Ovary (tissue), 9 donors: ENCODE results near the gene SRCIN1. TPM values are rescaled to one million over a fixed set of nuclear protein-coding genes. Genes with fewer than 3 reads are reported as not detected.
"Not testable (repeated sequence)": the region's sequence is repeated elsewhere in the genome, so short reads cannot be mapped to it uniquely, and the experiment has no call there.

Experiments
- DNase-seq, 5 donors: peaks; one replicate each; pipeline ENCODE4 v3.0.0-alpha.2; 2019 to 2020
- H3K27ac ChIP-seq, 2 donors: fragments of 200-600 bp; one replicate each; pipeline versions ENCODE4 v1.5.1 to v1.8.0; 2019 to 2022
- H3K27me3 ChIP-seq: fragments of 200-600 bp; one replicate; pipeline ENCODE4 v1.8.0; 2022
- H3K36me3 ChIP-seq: fragments of 200-600 bp; sonication (generic); one replicate; pipeline ENCODE4 v1.5.1; 2019
- H3K4me1 ChIP-seq: one replicate; pipeline ENCODE4 v1.8.1; 2013; ENCODE audit warnings: mild to moderate bottlenecking, moderate library complexity; ENCODE audit not compliant: insufficient read depth
- H3K4me3 ChIP-seq: fragments of 200-600 bp; sonication (generic); one replicate; pipeline ENCODE4 v1.5.1; 2017
- H3K9me3 ChIP-seq, 2 donors: fragments of 200-600 bp in 1 of 2; sonication (generic) in 1 of 2; one replicate each; pipeline versions ENCODE4 v1.5.1 to v1.8.1; 2013 to 2019; ENCODE audit warnings: mild to moderate bottlenecking in 1 of 2, moderate library complexity in 1 of 2
- CTCF ChIP-seq, 3 donors: fragments of 450-650 bp in 2 of 3; fragments of 200-600 bp in 1 of 3; IDR thresholded peaks; one replicate each; pipeline versions ENCODE4 v1.5.1 to v1.8.0; 2016 to 2022; ENCODE audit warnings: antibody characterized with exemption in 3 of 3, mild to moderate bottlenecking in 1 of 3
- EP300 ChIP-seq: sonication (generic); formaldehyde crosslinking; IDR thresholded peaks from one replicate; pipeline ENCODE4 v1.6.1; 2017; ENCODE audit warnings: antibody characterized with exemption
- POLR2A ChIP-seq: fragments of 450-650 bp; IDR thresholded peaks from one replicate; pipeline ENCODE4 v1.6.1; 2017; ENCODE audit warnings: antibody characterized with exemption, mild to moderate bottlenecking, moderate library complexity
- WGBS, 3 donors: extraction: QIAGEN DNeasy Blood & Tissue Kit in 1 of 3; methylation state at CpG; one replicate each; pipeline versions ENCODE4 v1.1.5 to v1.1.7; 2013 to 2017; 5-methylcytosine and 5-hydroxymethylcytosine counted together
- intact Hi-C, 4 donors: fragments of 100-400 bp; cut with DNase I; formaldehyde crosslinking; loops; one replicate each; pipeline versions ENCODE4 v1.11.0 to v1.15.1; 2022 to 2023
- polyA plus RNA-seq, 2 donors: library from polyadenylated mRNA; stranded (reverse); fragments of 200-250 nt in 1 of 2; fragments of 350-450 nt in 1 of 2; fragmentation: Illumina TruSeq in 1 of 2; extraction: RNeasy Lipid Tissue Mini Kit (QIAGEN cat#74804) in 1 of 2; gene quantifications; one replicate each; pipeline ENCODE4 v1.2.3, GENCODE V29; 2013 to 2014
- total RNA-seq, 7 donors: library from RNA; depleted of rRNA in 2 of 7; stranded (reverse); fragments of >200 nt in 2 of 7; fragmentation: NEBNext Ultra II Directional in 3 of 7; extraction: Animal tissue kit (Norgen Biotek cat#: 25700) in 3 of 7; gene quantifications; one replicate each; pipeline versions ENCODE4 v1.1.0 to v1.2.4, GENCODE V29; 2016 to 2023
- donor health status: DM: no; HTN: no; CAD: no; lungs with moderate emphysema.
- donor health status: DM: no; HTN: no; CAD: no.
- donor health status: Bipolar disorder and iron deficiency.
- donor health status: DM: yes; HTN: yes; CAD: no.
- donor health status: DM: no; HTN: no; CAD: no.
- donor health status: DM: yes; HTN: yes; CAD: no.

The SRCIN1 gene
- total and polyA plus RNA-seq, 9 donors, result 0.18 to 3.0 (median 1.0) TPM

- Histone ChIP-seq H3K9me3 (no peaks in the 10 kb centered on the region), H3K27ac (no peak overlapping the region), H3K36me3 (no peaks in the 10 kb centered on the region), H3K4me1 (peaks cover 7% of the 10 kb centered on the region), H3K27me3 (no peaks in the 10 kb centered on the region), H3K4me3 (no peak overlapping the region)
- no peak for TF ChIP-seq EP300
- no peak for TF ChIP-seq POLR2A
- TF ChIP-seq CTCF (IDR thresholded peaks at IDR 0.05), result no peak
- 67 to 72% (median 68%) methylated on average over 3 of the region's 3 CpGs for WGBS, 3 donors
- intact Hi-C loops, result no loop called here
- no peak for DNase-seq
These were observed 98.3 kb downstream of the SRCIN1 start for GRCh38 chr17:38507436-38507835.

- no peak overlapping the region for H3K4me3 ChIP-seq
- intact Hi-C loops, result no loop called here
- H3K27ac ChIP-seq, result no peak overlapping the region
- H3K4me1 ChIP-seq, result no peaks in the 10 kb centered on the region
- no peaks in the 10 kb centered on the region for H3K9me3 ChIP-seq
- WGBS, 3 donors, result 91 to 93% (median 91%) methylated on average over 14 of the region's 14 CpGs
- TF ChIP-seq POLR2A (no peak), CTCF (IDR thresholded peaks at IDR 0.05) (no peak)
- DNase-seq, result no peak
- H3K27me3 ChIP-seq, result no peaks in the 10 kb centered on the region
- H3K36me3 ChIP-seq, result no peaks in the 10 kb centered on the region
These were observed 101.5 kb downstream of the SRCIN1 start for GRCh38 chr17:38504216-38504615.

- WGBS, 3 donors, result 86 to 88% (median 87%) methylated on average over 15 of the region's 15 CpGs
- H3K27me3 ChIP-seq, H3K4me1 ChIP-seq, H3K36me3 ChIP-seq, DNase-seq, H3K4me3 ChIP-seq, intact Hi-C loops, H3K9me3 ChIP-seq, H3K27ac ChIP-seq: not testable (repeated sequence)
These were observed 102.4 kb downstream of the SRCIN1 start for GRCh38 chr17:38503286-38503913.

GRCh38 chr17:38501718-38502117 is 104.0 kb downstream of the SRCIN1 start:
- H3K4me1 ChIP-seq, H3K36me3 ChIP-seq, DNase-seq, intact Hi-C loops, H3K4me3 ChIP-seq, H3K27me3 ChIP-seq, H3K9me3 ChIP-seq, H3K27ac ChIP-seq: not testable (repeated sequence)
- WGBS, 3 donors, result 94 to 98% (median 98%) methylated on average over 2 of the region's 2 CpGs

- intact Hi-C loops, result loop anchor here in 3 of 4 donors (10.0 kb wide), 1 partner anchor 166 kb away; no protein-coding TSS in a partner anchor
- not testable (repeated sequence) for H3K4me1 ChIP-seq, H3K4me3 ChIP-seq, H3K9me3 ChIP-seq, H3K27ac ChIP-seq, H3K36me3 ChIP-seq, H3K27me3 ChIP-seq, DNase-seq
- WGBS, 3 donors, result 86 to 89% (median 87%) methylated on average over 10 of the region's 10 CpGs
These were observed 106.5 kb downstream of the SRCIN1 start for GRCh38 chr17:38499230-38499629.

- H3K4me1 ChIP-seq, result no peaks in the 10 kb centered on the region
- no peaks in the 10 kb centered on the region for H3K9me3 ChIP-seq
- TF ChIP-seq POLR2A (no peak), EP300 (no peak), CTCF (IDR thresholded peaks at IDR 0.05) (no peak)
- no peaks in the 10 kb centered on the region for H3K36me3 ChIP-seq
- WGBS, 3 donors, result 87 to 90% (median 88%) methylated on average over 13 to 14 of the region's 14 CpGs
- no peak overlapping the region for H3K4me3 ChIP-seq
- no peak overlapping the region for H3K27ac ChIP-seq
- DNase-seq, result peak in 1 of 5 donors; percentile 34
- no peaks in the 10 kb centered on the region for H3K27me3 ChIP-seq
- intact Hi-C loops, result loop anchor here in 3 of 4 donors (10.0 kb wide), 1 partner anchor 166 kb away; no protein-coding TSS in a partner anchor
These were observed 107.4 kb downstream of the SRCIN1 start for GRCh38 chr17:38498353-38498752.

- WGBS, 3 donors, result 87 to 96% (median 94%) methylated on average over 10 of the region's 10 CpGs
- H3K27ac ChIP-seq, H3K27me3 ChIP-seq, H3K4me1 ChIP-seq, H3K9me3 ChIP-seq, H3K4me3 ChIP-seq, DNase-seq, H3K36me3 ChIP-seq: not testable (repeated sequence)
- intact Hi-C loops, result loop anchor here in 3 of 4 donors (10.0 kb wide), 1 partner anchor 167 kb away; no protein-coding TSS in a partner anchor
These were observed 108.1 kb downstream of the SRCIN1 start for GRCh38 chr17:38497656-38498055.

- H3K4me3 ChIP-seq, H3K4me1 ChIP-seq, H3K27me3 ChIP-seq, H3K9me3 ChIP-seq, H3K27ac ChIP-seq, H3K36me3 ChIP-seq, DNase-seq: not testable (repeated sequence)
- 87 to 93% (median 91%) methylated on average over 16 of the region's 16 CpGs for WGBS, 3 donors
- intact Hi-C loops, result loop anchor here in 3 of 4 donors (10.0 kb wide), 1 partner anchor 171 kb away; no protein-coding TSS in a partner anchor
These were observed 111.6 kb downstream of the SRCIN1 start for GRCh38 chr17:38494152-38494551.
